ENCODE measurements around the gene RAB3GAP2.

The RAB3GAP2 gene

GRCh38 chr1:220306339-220306738 is 34.1 kb upstream of the RAB3GAP2 start:
- H3K27me3 ChIP-seq (ENCODE audit: control insufficient read depth, insufficient read depth, low read length), result no peaks in the 10 kb centered on the region
- no peak overlapping the region for H3K4me3 ChIP-seq (ENCODE audit: low read depth, low read length)
- no peaks in the 10 kb centered on the region for H3K36me3 ChIP-seq (ENCODE audit: control insufficient read depth, insufficient read depth, low read length)
- no peak overlapping the region for H3K27ac ChIP-seq (ENCODE audit: low read depth, low read length)
- H3K9ac ChIP-seq (ENCODE audit: low read length), result no peak overlapping the region
- H3K4me1 ChIP-seq (ENCODE audit: control insufficient read depth, insufficient read depth, low read length), result no peaks in the 10 kb centered on the region
- H3K9me3 ChIP-seq (ENCODE audit: control insufficient read depth, insufficient read depth, low read depth, low read length), result peaks cover 4% of the 10 kb centered on the region; the same call in 1 of the 2 replicates

DNA sequence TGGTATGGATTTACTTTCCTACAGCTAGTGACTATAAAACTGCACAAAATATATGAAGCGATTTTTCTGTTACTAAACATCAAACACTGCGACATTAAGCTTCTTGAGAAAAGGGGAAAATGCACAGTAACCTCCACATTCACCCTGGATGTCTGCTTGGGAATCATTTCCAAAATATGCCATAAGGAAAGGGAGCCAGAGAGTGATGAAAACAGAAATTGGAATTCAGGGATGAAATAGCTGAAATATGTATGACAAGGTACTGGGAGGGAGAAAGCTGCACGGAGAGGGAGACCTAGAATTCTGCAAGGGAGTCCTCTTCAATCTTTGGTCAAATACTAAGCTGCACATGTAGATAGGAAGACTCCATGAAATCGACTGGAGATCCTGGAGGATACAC is 31.6 kb upstream of the RAB3GAP2 start:
- no peaks in the 10 kb centered on the region for H3K36me3 ChIP-seq (ENCODE audit: control insufficient read depth, insufficient read depth, low read length)
- no peak overlapping the region for H3K27ac ChIP-seq (ENCODE audit: low read depth, low read length)
- peaks cover 4% of the 10 kb centered on the region; the same call in 1 of the 2 replicates for H3K9me3 ChIP-seq (ENCODE audit: control insufficient read depth, insufficient read depth, low read depth, low read length)
- H3K4me1 ChIP-seq (ENCODE audit: control insufficient read depth, insufficient read depth, low read length), result peaks cover 10% of the 10 kb centered on the region
- no peak overlapping the region for H3K4me3 ChIP-seq (ENCODE audit: low read depth, low read length)
- no peak overlapping the region for H3K9ac ChIP-seq (ENCODE audit: low read length)
- H3K27me3 ChIP-seq (ENCODE audit: control insufficient read depth, insufficient read depth, low read length), result no peaks in the 10 kb centered on the region

DNA sequence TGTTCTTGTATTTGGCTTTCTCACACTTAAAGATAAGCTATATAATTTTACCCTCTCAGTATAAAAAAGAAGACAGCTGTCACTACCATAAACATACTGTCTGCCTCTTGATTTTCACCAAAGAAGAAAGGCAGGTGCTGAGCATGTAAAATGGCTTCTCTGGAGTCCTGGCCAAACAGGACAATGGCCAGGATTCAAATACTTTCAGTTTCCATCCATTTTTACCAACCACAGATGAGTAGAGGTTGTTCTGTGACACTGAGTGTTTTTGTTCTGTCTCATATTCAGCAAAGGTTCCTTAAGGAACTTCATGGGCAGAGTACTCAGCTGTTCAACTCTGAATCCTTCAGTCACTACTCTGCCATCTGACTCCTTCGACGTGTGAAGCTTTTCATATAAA is 29.4 kb upstream of the RAB3GAP2 start:
- peaks cover 3% of the 10 kb centered on the region; the same call in 1 of the 2 replicates for H3K9me3 ChIP-seq (ENCODE audit: control insufficient read depth, insufficient read depth, low read depth, low read length)
- H3K36me3 ChIP-seq (ENCODE audit: control insufficient read depth, insufficient read depth, low read length), result no peaks in the 10 kb centered on the region
- H3K27ac ChIP-seq (ENCODE audit: low read depth, low read length), result no peak overlapping the region
- H3K9ac ChIP-seq (ENCODE audit: low read length), result no peak overlapping the region
- no peaks in the 10 kb centered on the region for H3K27me3 ChIP-seq (ENCODE audit: control insufficient read depth, insufficient read depth, low read length)
- H3K4me3 ChIP-seq (ENCODE audit: low read depth, low read length), result no peak overlapping the region
- H3K4me1 ChIP-seq (ENCODE audit: control insufficient read depth, insufficient read depth, low read length), result peaks cover 10% of the 10 kb centered on the region

DNA sequence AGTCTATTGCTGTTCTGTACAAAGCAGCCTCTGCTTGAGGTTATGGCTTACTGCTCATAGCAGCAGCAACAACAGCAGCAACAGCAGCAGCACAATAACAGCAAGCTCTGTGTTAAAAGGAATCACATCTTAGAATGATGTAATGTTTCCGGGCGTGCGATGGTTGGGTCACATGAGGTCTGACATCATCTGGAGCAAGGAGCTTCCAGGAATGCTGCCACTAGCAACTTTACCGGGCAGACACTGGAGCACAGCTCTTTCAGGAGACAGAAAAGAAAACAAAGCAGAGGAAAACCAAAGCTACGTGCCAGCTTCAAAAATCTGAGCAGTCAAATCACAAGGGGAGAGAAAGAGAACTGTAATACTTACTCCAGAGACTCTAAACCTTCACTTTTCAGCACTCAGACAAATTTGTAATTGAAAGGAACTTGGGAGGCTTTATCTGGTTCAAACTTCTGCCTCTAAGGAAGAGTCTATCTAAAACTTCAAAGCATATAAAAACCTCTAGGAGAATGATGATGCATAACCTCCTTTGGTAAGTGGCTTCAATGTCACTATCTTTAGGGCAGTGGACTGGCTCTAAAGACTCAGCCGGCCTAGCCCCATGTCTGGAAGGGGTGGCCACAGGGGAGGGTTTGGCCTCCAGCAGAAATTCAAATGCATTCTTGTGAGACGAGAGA is 28.3 kb upstream of the RAB3GAP2 start:
- no peak overlapping the region for H3K4me3 ChIP-seq (ENCODE audit: low read depth, low read length)
- H3K27me3 ChIP-seq (ENCODE audit: control insufficient read depth, insufficient read depth, low read length), result no peaks in the 10 kb centered on the region
- no peak overlapping the region; the same call in 1 of the 2 replicates for H3K27ac ChIP-seq (ENCODE audit: low read depth, low read length)
- H3K36me3 ChIP-seq (ENCODE audit: control insufficient read depth, insufficient read depth, low read length), result no peaks in the 10 kb centered on the region
- H3K9me3 ChIP-seq (ENCODE audit: control insufficient read depth, insufficient read depth, low read depth, low read length), result no peaks in the 10 kb centered on the region
- peaks cover 10% of the 10 kb centered on the region for H3K4me1 ChIP-seq (ENCODE audit: control insufficient read depth, insufficient read depth, low read length)
- peak overlapping the region; percentile 5 for H3K9ac ChIP-seq (ENCODE audit: low read length)

DNA sequence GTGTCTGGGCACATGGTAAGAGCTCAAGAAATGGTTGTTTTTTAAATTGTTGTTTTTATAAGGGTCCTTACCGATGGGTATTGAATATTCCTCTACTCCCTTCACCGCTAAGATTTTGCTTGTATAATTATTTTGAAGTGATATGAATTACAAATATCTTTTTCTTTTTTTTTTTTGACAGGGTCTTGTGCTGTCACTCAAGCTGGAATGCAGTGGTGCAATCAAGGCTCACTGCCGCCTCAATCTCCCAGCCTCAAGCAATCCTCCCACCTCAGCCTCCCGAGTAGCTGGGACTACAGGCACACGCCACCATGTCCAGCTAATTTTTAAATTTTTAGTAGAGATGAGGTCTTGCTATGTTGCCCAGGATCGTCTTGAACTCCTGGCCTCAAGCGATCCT is 27.1 kb upstream of the RAB3GAP2 start:
- Histone ChIP-seq H3K9ac (ENCODE audit: low read length) (no peak overlapping the region), H3K36me3 (ENCODE audit: control insufficient read depth, insufficient read depth, low read length) (no peaks in the 10 kb centered on the region), H3K4me1 (ENCODE audit: control insufficient read depth, insufficient read depth, low read length) (peaks cover 10% of the 10 kb centered on the region), H3K9me3 (ENCODE audit: control insufficient read depth, insufficient read depth, low read depth, low read length) (no peaks in the 10 kb centered on the region), H3K27ac (ENCODE audit: low read depth, low read length) (no peak overlapping the region), H3K4me3 (ENCODE audit: low read depth, low read length) (no peak overlapping the region), H3K27me3 (ENCODE audit: control insufficient read depth, insufficient read depth, low read length) (no peaks in the 10 kb centered on the region)

DNA sequence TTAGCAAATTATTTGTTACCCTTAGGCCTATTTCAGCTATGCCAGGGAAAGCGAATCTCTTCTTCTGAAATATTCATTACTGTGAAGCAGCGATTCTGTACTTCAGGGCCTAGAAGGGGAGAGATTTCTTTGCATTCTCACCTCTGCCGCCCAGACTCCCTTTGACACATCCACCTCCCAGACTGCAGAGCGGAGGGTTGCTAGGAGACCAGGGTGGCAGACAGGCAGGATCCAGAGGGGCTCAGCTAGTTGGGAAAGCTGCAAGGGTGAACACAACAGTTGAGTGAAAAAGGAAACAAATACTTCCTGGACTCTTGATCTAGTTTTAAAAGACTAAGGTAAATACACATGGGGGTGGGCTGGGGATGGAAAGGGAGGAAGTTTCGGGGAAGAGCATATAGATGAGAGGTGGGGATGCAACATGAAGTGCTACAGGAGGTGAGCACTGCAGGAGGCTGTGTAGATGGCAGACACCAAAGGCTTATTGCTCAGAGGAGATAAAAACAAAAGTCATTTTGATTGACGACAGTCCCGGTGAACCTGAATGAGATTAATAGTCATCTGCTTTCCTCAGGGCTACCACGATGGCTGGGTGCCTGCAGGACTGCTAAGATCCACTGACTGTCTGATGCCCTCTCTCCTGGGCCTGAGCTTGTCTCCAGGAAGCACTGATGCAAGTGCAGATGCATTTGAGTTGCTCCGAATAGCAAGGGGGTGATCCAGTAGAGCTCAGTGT is 26.4 kb upstream of the RAB3GAP2 start:
- no peak overlapping the region for H3K9ac ChIP-seq (ENCODE audit: low read length)
- no peaks in the 10 kb centered on the region for H3K36me3 ChIP-seq (ENCODE audit: control insufficient read depth, insufficient read depth, low read length)
- no peaks in the 10 kb centered on the region for H3K9me3 ChIP-seq (ENCODE audit: control insufficient read depth, insufficient read depth, low read depth, low read length)
- H3K4me1 ChIP-seq (ENCODE audit: control insufficient read depth, insufficient read depth, low read length), result peaks cover 10% of the 10 kb centered on the region
- H3K4me3 ChIP-seq (ENCODE audit: low read depth, low read length), result no peak overlapping the region
- H3K27ac ChIP-seq (ENCODE audit: low read depth, low read length), result no peak overlapping the region
- H3K27me3 ChIP-seq (ENCODE audit: control insufficient read depth, insufficient read depth, low read length), result no peaks in the 10 kb centered on the region

DNA sequence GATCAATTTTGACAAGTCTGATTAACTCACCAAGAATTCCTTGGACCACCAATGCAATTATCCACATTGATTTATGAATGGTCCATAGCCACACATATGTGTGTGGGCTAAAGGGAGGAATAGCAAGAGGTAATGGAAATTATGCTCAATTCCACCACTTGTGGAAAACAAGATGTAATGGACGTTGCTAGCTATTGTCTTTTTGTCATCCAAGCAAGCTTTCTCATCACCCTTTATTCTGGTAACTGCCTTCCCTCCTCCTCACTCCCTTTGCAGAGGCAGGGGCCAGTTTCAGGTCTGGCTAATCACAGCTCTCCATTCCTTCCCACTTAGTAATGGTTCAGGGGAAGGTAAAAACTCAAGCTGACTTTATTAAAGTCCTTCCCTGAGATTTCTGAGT is 24.7 kb upstream of the RAB3GAP2 start:
- Histone ChIP-seq H3K36me3 (ENCODE audit: control insufficient read depth, insufficient read depth, low read length) (no peaks in the 10 kb centered on the region), H3K9me3 (ENCODE audit: control insufficient read depth, insufficient read depth, low read depth, low read length) (no peaks in the 10 kb centered on the region), H3K27me3 (ENCODE audit: control insufficient read depth, insufficient read depth, low read length) (no peaks in the 10 kb centered on the region), H3K4me1 (ENCODE audit: control insufficient read depth, insufficient read depth, low read length) (peaks cover 10% of the 10 kb centered on the region), H3K27ac (ENCODE audit: low read depth, low read length) (no peak overlapping the region), H3K4me3 (ENCODE audit: low read depth, low read length) (no peak overlapping the region), H3K9ac (ENCODE audit: low read length) (no peak overlapping the region)

GRCh38 chr1:220294846-220295301 is 22.6 kb upstream of the RAB3GAP2 start:
- H3K4me3 ChIP-seq (ENCODE audit: low read depth, low read length), result no peak overlapping the region
- H3K9me3 ChIP-seq (ENCODE audit: control insufficient read depth, insufficient read depth, low read depth, low read length), result no peaks in the 10 kb centered on the region
- no peaks in the 10 kb centered on the region for H3K27me3 ChIP-seq (ENCODE audit: control insufficient read depth, insufficient read depth, low read length)
- no peak overlapping the region for H3K27ac ChIP-seq (ENCODE audit: low read depth, low read length)
- H3K4me1 ChIP-seq (ENCODE audit: control insufficient read depth, insufficient read depth, low read length), result peaks cover 8% of the 10 kb centered on the region
- H3K36me3 ChIP-seq (ENCODE audit: control insufficient read depth, insufficient read depth, low read length), result no peaks in the 10 kb centered on the region
- H3K9ac ChIP-seq (ENCODE audit: low read length), result no peak overlapping the region

DNA sequence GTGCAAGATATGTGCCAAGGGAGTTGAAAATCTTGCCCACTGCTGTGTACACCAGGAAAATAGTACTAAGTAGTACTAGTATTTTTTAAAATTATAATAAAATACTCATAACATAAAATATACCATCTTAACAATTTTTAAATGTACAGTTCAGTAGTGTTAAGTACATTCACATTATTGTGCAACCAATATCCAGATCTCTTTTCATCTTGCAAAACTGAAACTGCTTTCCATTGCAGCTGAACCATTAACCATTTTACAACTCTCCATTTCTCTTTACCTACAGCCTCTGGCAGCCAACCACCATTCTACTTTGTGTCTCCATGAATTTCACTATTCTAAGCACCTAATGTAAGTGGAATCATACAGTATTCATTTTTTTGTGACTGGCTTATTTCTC is 19.3 kb upstream of the RAB3GAP2 start:
- no peaks in the 10 kb centered on the region for H3K36me3 ChIP-seq (ENCODE audit: control insufficient read depth, insufficient read depth, low read length)
- H3K4me1 ChIP-seq (ENCODE audit: control insufficient read depth, insufficient read depth, low read length), result peaks cover 8% of the 10 kb centered on the region
- no peaks in the 10 kb centered on the region for H3K9me3 ChIP-seq (ENCODE audit: control insufficient read depth, insufficient read depth, low read depth, low read length)
- no peak overlapping the region for H3K9ac ChIP-seq (ENCODE audit: low read length)
- H3K27me3 ChIP-seq (ENCODE audit: control insufficient read depth, insufficient read depth, low read length), result no peaks in the 10 kb centered on the region
- no peak overlapping the region for H3K27ac ChIP-seq (ENCODE audit: low read depth, low read length)
- H3K4me3 ChIP-seq (ENCODE audit: low read depth, low read length), result no peak overlapping the region

GRCh38 chr1:220290140-220290761 is 18.0 kb upstream of the RAB3GAP2 start:
- Histone ChIP-seq H3K36me3 (ENCODE audit: control insufficient read depth, insufficient read depth, low read length) (no peaks in the 10 kb centered on the region), H3K27ac (ENCODE audit: low read depth, low read length) (no peak overlapping the region), H3K9me3 (ENCODE audit: control insufficient read depth, insufficient read depth, low read depth, low read length) (no peaks in the 10 kb centered on the region), H3K27me3 (ENCODE audit: control insufficient read depth, insufficient read depth, low read length) (no peaks in the 10 kb centered on the region), H3K4me3 (ENCODE audit: low read depth, low read length) (no peak overlapping the region), H3K9ac (ENCODE audit: low read length) (no peak overlapping the region), H3K4me1 (ENCODE audit: control insufficient read depth, insufficient read depth, low read length) (peaks cover 8% of the 10 kb centered on the region)

GRCh38 chr1:220287129-220287528 is 14.9 kb upstream of the RAB3GAP2 start:
- Histone ChIP-seq H3K9me3 (ENCODE audit: control insufficient read depth, insufficient read depth, low read depth, low read length) (no peaks in the 10 kb centered on the region), H3K9ac (ENCODE audit: low read length) (no peak overlapping the region), H3K36me3 (ENCODE audit: control insufficient read depth, insufficient read depth, low read length) (no peaks in the 10 kb centered on the region), H3K27me3 (ENCODE audit: control insufficient read depth, insufficient read depth, low read length) (no peaks in the 10 kb centered on the region), H3K4me3 (ENCODE audit: low read depth, low read length) (no peak overlapping the region), H3K4me1 (ENCODE audit: control insufficient read depth, insufficient read depth, low read length) (peaks cover 8% of the 10 kb centered on the region), H3K27ac (ENCODE audit: low read depth, low read length) (no peak overlapping the region)
